Hepatocyte (in vitro differentiated cells): ENCODE data around the gene TMEM19.

ENCODE experiments used
- CTCF ChIP-seq: fragments of 200-600 bp; sonication (generic); IDR thresholded peaks from 2 replicates; pipeline ENCODE4 v1.5.1; 2016; ENCODE audit warnings: antibody characterized with exemption, mild to moderate bottlenecking; ENCODE audit not compliant: poor library complexity
- EZH2phosphoT487 ChIP-seq: fragments of 200-600 bp; sonication (generic); IDR thresholded peaks from one replicate; pipeline ENCODE4 v1.6.1; 2018; ENCODE audit warnings: antibody characterized with exemption, mild to moderate bottlenecking, low read depth, moderate library complexity; ENCODE audit not compliant: unreplicated experiment, severe bottlenecking

- no peak for TF ChIP-seq CTCF
- TF ChIP-seq EZH2phosphoT487 = no peak
Measured at GRCh38 chr12:71683633-71684032, 2.2 kb upstream of the TMEM19 start.
